ENCODE results near the gene MANBA.

MANBA gene

GRCh38 chr4:102598762-102599374, 161.9 kb downstream of the MANBA start:
- WGBS (ENCODE audit: insufficient coverage, insufficient read length): no CpG with 5 or more reads among the region's 6 CpGs
- H3K36me3 ChIP-seq (ENCODE audit: control insufficient read depth, insufficient read depth, low read length): no peaks in the 10 kb centered on the region

GRCh38 chr4:102598086-102598761, 162.5 kb downstream of the MANBA start:
- Histone ChIP-seq H3K36me3 (ENCODE audit: control insufficient read depth, insufficient read depth, low read length) (no peaks in the 10 kb centered on the region), H3K27ac (ENCODE audit: low read length) (no peak overlapping the region), H3K9me3 (ENCODE audit: control insufficient read depth, insufficient read depth, low read length) (no peaks in the 10 kb centered on the region), H3K4me3 (ENCODE audit: low read length) (no peak overlapping the region), H3K27me3 (ENCODE audit: control insufficient read depth, insufficient read depth, low read length) (no peaks in the 10 kb centered on the region), H3K4me1 (ENCODE audit: control insufficient read depth, insufficient read depth, low read length) (no peaks in the 10 kb centered on the region)
- WGBS (ENCODE audit: insufficient coverage, insufficient read length): no CpG with 5 or more reads among the region's 1 CpG
- no peak for DNase-seq (ENCODE audit: low read depth, low spot score)

More at GRCh38 chr4:102598762-102599374, 161.9 kb downstream of the MANBA start:
- Histone ChIP-seq H3K27ac (ENCODE audit: low read length) (no peak overlapping the region), H3K27me3 (ENCODE audit: control insufficient read depth, insufficient read depth, low read length) (no peaks in the 10 kb centered on the region), H3K4me3 (ENCODE audit: low read length) (no peak overlapping the region), H3K4me1 (ENCODE audit: control insufficient read depth, insufficient read depth, low read length) (no peaks in the 10 kb centered on the region), H3K9me3 (ENCODE audit: control insufficient read depth, insufficient read depth, low read length) (no peaks in the 10 kb centered on the region)
- no peak for DNase-seq (ENCODE audit: low read depth, low spot score)

- no CpG with 5 or more reads among the region's 4 CpGs for WGBS (ENCODE audit: insufficient coverage, insufficient read length)
- no peaks in the 10 kb centered on the region for H3K27me3 ChIP-seq (ENCODE audit: control insufficient read depth, insufficient read depth, low read length)
These were observed 164.2 kb downstream of the MANBA start for GRCh38 chr4:102596532-102596931.

GRCh38 chr4:102594000-102594399, 166.8 kb downstream of the MANBA start:
- no peak overlapping the region for H3K4me3 ChIP-seq (ENCODE audit: low read length)
- H3K27me3 ChIP-seq (ENCODE audit: control insufficient read depth, insufficient read depth, low read length): no peaks in the 10 kb centered on the region
- no peaks in the 10 kb centered on the region for H3K4me1 ChIP-seq (ENCODE audit: control insufficient read depth, insufficient read depth, low read length)
- no peak for DNase-seq (ENCODE audit: low read depth, low spot score)
- no peak overlapping the region for H3K27ac ChIP-seq (ENCODE audit: low read length)
- H3K9me3 ChIP-seq (ENCODE audit: control insufficient read depth, insufficient read depth, low read length): no peaks in the 10 kb centered on the region
- H3K36me3 ChIP-seq (ENCODE audit: control insufficient read depth, insufficient read depth, low read length): no peaks in the 10 kb centered on the region
- no CpG with 5 or more reads among the region's 2 CpGs for WGBS (ENCODE audit: insufficient coverage, insufficient read length)

More at GRCh38 chr4:102596532-102596931, 164.2 kb downstream of the MANBA start:
- H3K27ac ChIP-seq (ENCODE audit: low read length): no peak overlapping the region
- H3K4me1 ChIP-seq (ENCODE audit: control insufficient read depth, insufficient read depth, low read length): no peaks in the 10 kb centered on the region
- DNase-seq (ENCODE audit: low read depth, low spot score): no peak
- H3K36me3 ChIP-seq (ENCODE audit: control insufficient read depth, insufficient read depth, low read length): no peaks in the 10 kb centered on the region
- H3K4me3 ChIP-seq (ENCODE audit: low read length): no peak overlapping the region
- no peaks in the 10 kb centered on the region for H3K9me3 ChIP-seq (ENCODE audit: control insufficient read depth, insufficient read depth, low read length)

GRCh38 chr4:102593147-102593546, 167.6 kb downstream of the MANBA start:
- H3K4me1 ChIP-seq (ENCODE audit: control insufficient read depth, insufficient read depth, low read length): no peaks in the 10 kb centered on the region
- DNase-seq (ENCODE audit: low read depth, low spot score): no peak
- no peak overlapping the region for H3K4me3 ChIP-seq (ENCODE audit: low read length)
- no peak overlapping the region for H3K27ac ChIP-seq (ENCODE audit: low read length)
- H3K27me3 ChIP-seq (ENCODE audit: control insufficient read depth, insufficient read depth, low read length): no peaks in the 10 kb centered on the region
- H3K36me3 ChIP-seq (ENCODE audit: control insufficient read depth, insufficient read depth, low read length): no peaks in the 10 kb centered on the region
- WGBS (ENCODE audit: insufficient coverage, insufficient read length): no CpG with 5 or more reads among the region's 7 CpGs
- no peaks in the 10 kb centered on the region for H3K9me3 ChIP-seq (ENCODE audit: control insufficient read depth, insufficient read depth, low read length)

GRCh38 chr4:102592256-102592655, 168.5 kb downstream of the MANBA start:
- H3K36me3 ChIP-seq (ENCODE audit: control insufficient read depth, insufficient read depth, low read length): no peaks in the 10 kb centered on the region
- H3K4me3 ChIP-seq (ENCODE audit: low read length): no peak overlapping the region
- H3K27me3 ChIP-seq (ENCODE audit: control insufficient read depth, insufficient read depth, low read length): no peaks in the 10 kb centered on the region
- DNase-seq (ENCODE audit: low read depth, low spot score): no peak
- H3K4me1 ChIP-seq (ENCODE audit: control insufficient read depth, insufficient read depth, low read length): no peaks in the 10 kb centered on the region
- no peak overlapping the region for H3K27ac ChIP-seq (ENCODE audit: low read length)
- H3K9me3 ChIP-seq (ENCODE audit: control insufficient read depth, insufficient read depth, low read length): no peaks in the 10 kb centered on the region

- no peaks in the 10 kb centered on the region for H3K36me3 ChIP-seq (ENCODE audit: control insufficient read depth, insufficient read depth, low read length)
- H3K27me3 ChIP-seq (ENCODE audit: control insufficient read depth, insufficient read depth, low read length): no peaks in the 10 kb centered on the region
- no peaks in the 10 kb centered on the region for H3K4me1 ChIP-seq (ENCODE audit: control insufficient read depth, insufficient read depth, low read length)
- no peak overlapping the region for H3K4me3 ChIP-seq (ENCODE audit: low read length)
- H3K27ac ChIP-seq (ENCODE audit: low read length): no peak overlapping the region
- DNase-seq (ENCODE audit: low read depth, low spot score): no peak
- H3K9me3 ChIP-seq (ENCODE audit: control insufficient read depth, insufficient read depth, low read length): no peaks in the 10 kb centered on the region
- WGBS (ENCODE audit: insufficient coverage, insufficient read length): no CpG with 5 or more reads among the region's 3 CpGs
These were observed 171.0 kb downstream of the MANBA start for GRCh38 chr4:102589743-102590142.

GRCh38 chr4:102586644-102587021, 174.1 kb downstream of the MANBA start:
- no CpG with 5 or more reads among the region's 4 CpGs for WGBS (ENCODE audit: insufficient coverage, insufficient read length)
- H3K36me3 ChIP-seq (ENCODE audit: control insufficient read depth, insufficient read depth, low read length): no peaks in the 10 kb centered on the region
- no peaks in the 10 kb centered on the region for H3K9me3 ChIP-seq (ENCODE audit: control insufficient read depth, insufficient read depth, low read length)
- no peaks in the 10 kb centered on the region for H3K4me1 ChIP-seq (ENCODE audit: control insufficient read depth, insufficient read depth, low read length)
- no peaks in the 10 kb centered on the region for H3K27me3 ChIP-seq (ENCODE audit: control insufficient read depth, insufficient read depth, low read length)
- H3K27ac ChIP-seq (ENCODE audit: low read length): no peak overlapping the region
- no peak for DNase-seq (ENCODE audit: low read depth, low spot score)
- H3K4me3 ChIP-seq (ENCODE audit: low read length): no peak overlapping the region

GRCh38 chr4:102586002-102586643, 174.6 kb downstream of the MANBA start:
- H3K27me3 ChIP-seq (ENCODE audit: control insufficient read depth, insufficient read depth, low read length): no peaks in the 10 kb centered on the region
- WGBS (ENCODE audit: insufficient coverage, insufficient read length): no CpG with 5 or more reads among the region's 4 CpGs
- no peak overlapping the region for H3K27ac ChIP-seq (ENCODE audit: low read length)

GRCh38 chr4:102585329-102585728, 175.4 kb downstream of the MANBA start:
- no peak for DNase-seq (ENCODE audit: low read depth, low spot score)
- Histone ChIP-seq H3K4me1 (ENCODE audit: control insufficient read depth, insufficient read depth, low read length) (no peaks in the 10 kb centered on the region), H3K9me3 (ENCODE audit: control insufficient read depth, insufficient read depth, low read length) (no peaks in the 10 kb centered on the region), H3K4me3 (ENCODE audit: low read length) (no peak overlapping the region), H3K27ac (ENCODE audit: low read length) (no peak overlapping the region), H3K27me3 (ENCODE audit: control insufficient read depth, insufficient read depth, low read length) (no peaks in the 10 kb centered on the region), H3K36me3 (ENCODE audit: control insufficient read depth, insufficient read depth, low read length) (no peaks in the 10 kb centered on the region)
- no CpG with 5 or more reads among the region's 2 CpGs for WGBS (ENCODE audit: insufficient coverage, insufficient read length)

More at GRCh38 chr4:102586002-102586643, 174.6 kb downstream of the MANBA start:
- Histone ChIP-seq H3K9me3 (ENCODE audit: control insufficient read depth, insufficient read depth, low read length) (no peaks in the 10 kb centered on the region), H3K36me3 (ENCODE audit: control insufficient read depth, insufficient read depth, low read length) (no peaks in the 10 kb centered on the region), H3K4me1 (ENCODE audit: control insufficient read depth, insufficient read depth, low read length) (no peaks in the 10 kb centered on the region), H3K4me3 (ENCODE audit: low read length) (no peak overlapping the region)
- no peak for DNase-seq (ENCODE audit: low read depth, low spot score)
